ENCODE results near the gene PRSS12.

Gene PRSS12

DNA sequence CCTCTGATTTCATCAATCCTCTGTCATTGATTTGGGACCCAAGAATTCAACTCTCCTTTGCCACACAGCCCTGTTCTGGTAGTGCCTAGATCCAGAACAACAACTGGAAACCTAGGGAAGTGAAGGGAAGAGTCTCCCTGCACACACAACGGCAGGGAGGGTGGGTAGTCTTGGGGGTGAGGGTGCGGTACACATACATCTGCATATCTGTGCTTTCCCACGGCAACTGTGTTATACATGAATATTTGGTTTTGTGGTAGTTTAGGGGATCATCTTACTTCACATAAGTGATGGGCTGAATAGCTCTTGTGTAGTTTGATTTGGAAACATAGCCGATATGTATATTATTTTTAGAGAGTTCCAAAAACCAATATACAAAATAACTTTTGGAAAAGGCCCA, 3.3 kb upstream of the PRSS12 start:
- no peak for DNase-seq (ENCODE audit: low spot score)

DNA sequence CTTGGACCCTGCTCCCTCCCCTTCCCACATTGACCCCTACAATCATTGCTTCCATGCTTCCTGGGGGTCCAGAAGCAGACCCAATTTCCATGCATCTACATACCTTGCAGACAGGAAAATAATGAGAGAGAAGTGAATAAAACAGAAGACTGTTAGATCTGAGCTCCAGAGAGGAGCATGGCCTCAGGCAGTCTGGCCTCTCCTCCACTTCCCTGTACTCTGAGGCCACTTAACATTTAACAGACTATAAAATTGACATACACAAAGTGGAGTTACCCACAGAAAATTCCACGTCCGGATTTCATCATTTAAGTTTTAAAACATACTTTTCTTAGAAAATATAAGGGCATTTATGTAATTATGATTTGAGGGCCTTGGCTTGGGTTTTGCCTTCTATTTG, 2.1 kb upstream of the PRSS12 start:
- DNase-seq (ENCODE audit: low spot score), result no peak

DNA sequence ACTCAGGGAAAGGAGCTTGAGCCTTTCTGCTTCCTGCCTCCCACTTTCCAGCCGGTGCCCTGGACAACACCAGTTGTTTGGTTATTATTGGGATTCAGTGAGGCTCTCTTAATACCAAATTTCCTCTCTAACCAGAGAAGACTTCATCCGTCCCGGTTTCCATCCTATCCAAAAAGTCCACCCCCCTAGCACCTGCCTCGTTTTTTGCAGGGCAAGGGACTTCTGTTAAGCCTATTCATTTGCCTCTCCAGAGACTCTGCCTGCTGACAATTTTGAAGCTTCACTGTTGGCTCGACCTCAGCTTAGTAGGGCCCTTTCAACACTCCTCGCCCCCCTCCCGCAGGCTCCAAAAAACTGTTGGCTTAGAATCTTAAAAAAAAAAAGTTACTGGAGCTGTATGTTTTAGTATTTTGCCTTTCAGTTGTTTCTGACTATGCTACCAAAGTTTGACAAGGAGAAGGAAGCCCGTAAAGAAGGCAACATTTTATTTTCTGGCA, 779 bp upstream of the PRSS12 start:
- no peak for DNase-seq (ENCODE audit: low spot score)

DNA sequence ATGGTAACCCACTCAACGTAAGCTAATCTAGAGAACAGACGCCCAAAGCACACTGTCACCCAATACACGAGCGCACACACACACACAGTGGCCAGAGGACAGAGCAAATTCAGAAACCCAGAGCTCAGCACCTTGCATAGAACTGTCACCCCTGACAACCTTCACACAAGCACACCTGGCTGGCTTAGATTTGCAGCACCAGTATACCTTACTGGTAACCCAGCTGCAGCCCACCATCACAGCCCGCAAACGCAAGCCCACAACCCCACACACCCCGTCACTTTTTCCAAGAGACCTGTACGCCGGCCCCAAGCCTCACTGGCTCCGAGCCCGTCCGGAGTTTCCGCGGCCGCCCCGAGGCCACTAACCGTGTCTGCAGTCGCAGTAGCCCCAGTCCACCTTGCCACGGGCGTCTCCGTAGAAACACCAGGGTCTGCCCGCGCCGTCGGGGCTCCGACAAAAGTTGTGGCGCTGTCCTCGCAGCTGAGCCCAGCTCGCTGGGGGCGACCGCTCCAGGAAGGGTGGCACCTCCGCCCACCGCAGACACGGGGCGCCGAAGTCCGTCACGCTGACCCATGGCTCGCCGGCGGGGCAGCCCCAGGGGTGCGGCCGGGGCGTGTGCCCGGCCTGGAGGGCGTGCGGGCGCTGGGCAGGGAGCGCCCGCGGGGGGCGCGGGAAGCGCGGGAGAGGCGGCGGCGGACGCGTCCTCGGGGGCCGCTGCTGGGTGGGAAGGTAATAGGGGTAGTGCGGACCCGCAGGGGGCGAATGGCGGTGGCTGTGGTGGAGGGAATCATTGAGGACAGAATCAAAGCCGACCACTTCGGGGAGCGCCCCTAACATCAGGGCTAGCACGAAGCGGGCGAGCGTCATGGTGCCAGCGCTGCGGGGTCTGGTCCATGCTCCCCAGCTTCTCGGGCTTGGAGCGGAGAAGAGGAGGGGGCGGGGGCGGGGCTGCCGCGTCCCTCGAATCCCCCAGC, 664 bp downstream of the PRSS12 start:
- DNase-seq (ENCODE audit: low spot score), result no peak

DNA sequence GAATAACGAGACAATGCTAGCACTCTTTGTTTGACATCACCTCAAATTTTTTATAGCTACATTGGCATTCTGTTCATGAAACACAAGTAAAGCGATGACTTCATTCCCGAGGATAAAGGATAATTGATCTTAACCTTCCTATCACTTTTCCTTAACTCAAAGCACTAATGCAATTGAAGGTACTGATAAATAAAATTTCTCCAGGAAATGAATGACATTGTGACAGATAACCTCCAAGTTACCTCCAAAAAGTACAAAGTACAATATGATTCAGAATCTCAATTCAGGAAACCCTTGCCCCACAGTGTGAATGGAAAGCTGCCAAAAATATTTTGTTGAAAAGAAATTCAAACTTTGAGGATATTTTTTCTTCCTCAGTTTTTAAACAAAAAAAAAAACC, 1.8 kb downstream of the PRSS12 start:
- DNase-seq (ENCODE audit: low spot score), result no peak

DNA sequence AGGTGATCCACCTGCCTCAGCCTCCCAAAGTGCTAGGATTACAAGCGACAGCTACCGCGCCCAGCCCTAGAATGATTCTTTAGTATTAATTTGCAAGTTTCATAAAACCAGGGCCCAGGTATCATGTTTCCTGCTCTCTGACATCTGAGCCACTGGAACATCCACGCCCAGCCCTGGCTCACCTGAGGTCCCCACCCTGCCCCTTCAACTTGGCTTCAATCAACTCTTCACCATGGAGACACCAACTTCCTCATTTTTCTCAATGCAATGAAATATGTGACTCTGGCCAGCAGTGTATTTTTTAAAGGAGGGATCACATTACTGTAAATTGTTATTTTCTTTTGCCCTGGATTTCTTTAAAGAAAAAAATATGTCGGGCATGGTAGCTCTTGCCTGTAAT, 3.9 kb downstream of the PRSS12 start:
- no peak for DNase-seq (ENCODE audit: low spot score)

DNA sequence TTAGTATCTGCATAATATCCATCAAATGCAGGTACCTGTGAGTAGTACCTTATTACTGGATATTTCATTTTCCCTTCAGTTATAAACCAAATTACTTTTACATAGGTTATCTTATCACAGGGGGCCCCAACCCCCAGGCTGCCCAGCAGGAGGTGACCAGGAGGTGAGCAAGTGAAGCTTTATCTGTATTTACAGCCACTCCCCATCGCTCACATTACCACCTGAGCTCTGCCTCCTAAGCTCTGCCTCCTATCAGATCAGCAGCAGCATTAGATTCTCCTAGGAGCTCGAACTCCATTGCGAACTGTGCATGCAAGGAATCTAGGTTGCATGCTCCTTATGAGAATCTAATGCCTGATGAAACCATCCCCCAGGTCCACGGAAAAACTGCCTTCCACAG, 6.3 kb downstream of the PRSS12 start:
- no peak for DNase-seq (ENCODE audit: low spot score)

DNA sequence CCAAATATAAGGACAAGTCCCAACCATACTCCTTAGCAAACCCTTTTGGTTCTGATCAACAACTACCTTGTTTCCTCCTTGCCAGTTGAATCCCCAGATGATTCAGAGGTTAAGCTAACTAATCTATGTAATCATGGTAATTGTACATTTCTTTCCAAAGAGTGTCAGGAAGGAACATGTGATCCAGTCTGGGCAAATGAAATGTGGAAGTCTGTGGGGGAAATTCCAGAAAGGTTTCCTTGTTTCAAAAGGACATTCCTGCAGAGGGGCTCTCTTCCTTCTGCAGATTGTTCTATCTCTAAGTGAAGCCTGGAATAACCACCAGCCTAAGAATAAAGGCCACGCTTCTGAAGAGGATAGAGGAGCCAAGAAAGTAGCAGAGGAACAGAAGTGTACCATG, 7.0 kb downstream of the PRSS12 start:
- DNase-seq (ENCODE audit: low spot score), result no peak

DNA sequence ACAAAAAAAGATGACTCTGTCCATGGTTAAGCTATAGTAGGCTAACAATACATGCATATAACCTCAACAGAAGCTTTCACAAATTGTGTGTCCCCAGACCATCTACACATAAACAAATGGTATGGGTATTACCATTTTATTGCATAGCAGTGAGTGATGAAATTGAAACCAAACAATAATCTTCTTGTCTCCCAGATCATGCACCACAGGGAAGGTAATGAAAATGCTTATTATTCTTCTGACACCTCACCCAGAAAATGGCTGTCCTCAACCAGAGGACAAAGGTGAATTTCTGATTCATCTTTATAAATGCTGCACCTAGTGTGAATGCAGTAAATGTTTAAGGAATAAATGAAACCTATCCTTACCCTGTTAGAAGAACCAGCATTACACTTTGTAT, 8.0 kb downstream of the PRSS12 start:
- no peak for DNase-seq (ENCODE audit: low spot score)

DNA sequence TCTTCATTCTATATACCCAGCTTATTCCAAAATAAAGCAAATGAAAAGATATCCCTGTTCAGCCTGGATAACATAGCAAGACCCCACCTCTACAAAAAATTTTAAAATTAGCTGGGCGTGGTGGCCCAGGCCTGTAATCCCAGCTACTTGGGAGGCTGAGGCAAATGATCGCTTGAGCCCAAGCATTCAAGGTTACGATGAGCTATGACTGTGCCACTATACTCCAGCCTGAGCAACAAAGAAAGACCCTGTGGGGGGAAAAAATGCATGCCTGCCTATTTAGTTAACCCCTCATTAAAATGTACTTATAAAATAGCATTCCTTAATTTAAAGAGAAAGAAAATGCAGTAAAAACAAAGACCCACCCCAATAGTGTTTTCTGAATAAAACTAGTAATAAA, 9.3 kb downstream of the PRSS12 start:
- no peak for DNase-seq (ENCODE audit: low spot score)

DNA sequence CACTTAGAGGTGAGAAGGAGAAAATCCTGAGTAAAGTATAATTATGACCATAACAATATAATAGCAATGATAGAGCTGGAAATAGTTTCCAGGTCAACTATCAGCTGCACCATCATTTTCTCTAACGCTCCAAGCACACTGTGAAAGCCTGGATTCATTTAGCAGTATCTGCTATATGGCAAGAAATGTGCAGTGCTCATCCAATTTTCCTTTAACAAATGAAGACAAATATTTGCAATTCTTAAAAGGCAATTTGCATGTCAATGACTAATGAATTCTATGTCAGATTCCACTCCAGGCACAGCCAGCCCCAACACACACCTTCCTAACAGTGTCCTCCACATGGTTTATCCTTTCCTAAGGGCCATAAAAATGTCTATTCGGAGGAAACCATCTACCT, 12.7 kb downstream of the PRSS12 start:
- DNase-seq (ENCODE audit: low spot score), result no peak

DNA sequence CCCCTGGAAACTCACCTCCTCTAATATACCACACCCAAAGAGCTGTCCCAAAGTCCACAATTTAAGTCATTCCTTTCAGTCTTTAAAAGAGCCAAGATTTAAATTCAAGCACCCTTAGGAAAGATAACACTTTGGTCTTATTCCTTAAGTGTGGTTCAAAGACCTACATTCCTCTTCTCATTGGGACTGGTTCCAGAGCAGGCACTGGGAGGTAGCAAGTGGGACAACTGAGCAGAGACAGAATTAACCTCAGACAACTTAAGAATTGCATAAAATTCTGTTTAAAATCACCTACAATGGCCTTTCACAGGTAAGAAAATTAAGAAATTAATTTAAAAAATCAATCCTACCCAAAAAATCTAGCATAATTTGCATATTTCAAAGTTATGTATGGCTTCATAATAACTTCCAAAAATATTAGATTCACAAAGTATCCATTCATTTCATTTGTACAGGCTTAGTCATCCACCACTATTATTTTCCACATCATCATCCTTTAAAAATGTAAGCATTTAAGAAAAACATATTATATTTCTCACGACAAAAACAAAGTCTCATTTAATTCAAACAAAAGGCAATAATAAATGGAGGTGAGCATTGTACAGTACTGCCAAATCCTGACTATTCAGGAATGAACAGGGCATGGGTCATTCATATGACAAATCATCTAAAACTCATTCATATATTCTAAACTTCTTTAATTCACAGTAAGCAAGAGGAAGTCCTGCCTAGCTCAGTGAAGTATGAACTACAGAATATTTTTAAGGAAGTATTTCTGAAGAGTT, 13.6 kb downstream of the PRSS12 start:
- no peak for DNase-seq (ENCODE audit: low spot score)

DNA sequence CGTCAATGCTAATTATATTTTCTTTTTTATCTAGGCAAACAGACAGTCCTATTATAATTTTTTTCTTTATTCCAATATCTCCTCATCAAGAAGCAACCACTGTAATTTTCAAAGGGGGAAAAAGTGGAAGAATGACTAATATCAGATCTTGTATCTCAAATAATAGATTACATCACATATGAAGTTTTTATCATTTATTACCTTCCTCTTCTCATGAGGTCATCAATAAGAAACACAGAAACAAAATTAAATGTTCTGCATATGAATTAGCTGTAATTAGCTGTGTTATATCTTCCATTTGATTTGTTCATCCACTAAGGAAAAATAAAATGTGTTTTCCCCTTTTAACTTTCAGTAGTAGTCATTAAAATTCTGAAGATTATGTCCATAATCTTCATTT, 14.3 kb downstream of the PRSS12 start:
- no peak for DNase-seq (ENCODE audit: low spot score)

DNA sequence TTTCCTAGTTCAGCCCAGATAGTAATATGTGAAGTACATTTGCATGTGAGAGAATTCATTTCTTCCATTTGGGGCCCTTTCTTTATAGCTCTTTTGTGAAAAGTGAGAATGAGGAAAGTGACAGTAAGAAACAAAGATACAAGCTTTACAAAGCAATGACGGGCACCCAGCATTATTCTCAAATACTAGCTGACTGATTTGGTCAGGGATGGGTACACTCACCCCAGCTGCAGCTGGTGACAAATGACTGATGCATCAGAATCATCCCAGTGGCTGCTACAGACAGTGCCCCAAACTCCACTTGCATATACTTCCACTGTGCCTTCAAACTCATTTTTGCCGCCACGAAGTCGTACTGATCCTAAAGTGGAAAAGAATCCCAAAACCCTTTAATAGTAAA, 14.8 kb downstream of the PRSS12 start:
- no peak for DNase-seq (ENCODE audit: low spot score)

DNA sequence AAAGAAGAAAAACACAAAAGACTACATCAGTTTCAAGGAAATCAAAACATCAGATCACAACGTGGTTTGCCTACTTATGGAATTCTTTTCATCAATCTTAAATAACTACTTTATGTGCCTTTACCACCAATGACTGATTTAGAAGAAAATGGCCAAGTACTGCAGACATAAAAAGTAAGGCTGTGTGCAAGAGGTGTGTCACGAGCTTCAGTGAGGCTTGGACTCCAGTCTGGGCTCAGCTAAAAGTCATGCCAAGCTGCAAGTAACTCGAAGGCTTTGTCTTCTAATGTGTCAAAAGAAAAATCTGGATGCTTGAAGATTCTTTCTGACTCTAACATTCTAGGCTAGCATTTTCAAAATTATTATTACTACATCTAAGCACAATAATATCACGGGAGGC, 17.0 kb downstream of the PRSS12 start:
- no peak for DNase-seq (ENCODE audit: low spot score)

DNA sequence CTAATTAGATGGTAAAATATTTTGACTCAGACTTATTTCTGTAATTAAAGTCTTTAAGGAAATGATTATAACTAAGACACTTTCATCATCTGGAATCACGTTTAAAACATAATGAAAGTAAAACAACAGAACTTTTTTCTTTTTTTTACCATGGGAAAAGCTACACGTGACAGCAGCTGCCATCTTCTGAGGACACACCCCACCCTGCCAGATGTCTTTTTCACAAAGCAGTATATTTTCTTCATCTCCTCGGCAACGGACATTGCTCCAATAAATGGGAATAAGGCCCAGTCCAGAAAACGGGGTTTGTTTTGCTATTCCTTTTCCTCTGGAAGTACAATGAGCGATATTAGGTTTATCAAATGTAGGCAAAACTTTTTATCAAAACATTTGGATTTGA, 17.5 kb downstream of the PRSS12 start:
- no peak for DNase-seq (ENCODE audit: low spot score)

DNA sequence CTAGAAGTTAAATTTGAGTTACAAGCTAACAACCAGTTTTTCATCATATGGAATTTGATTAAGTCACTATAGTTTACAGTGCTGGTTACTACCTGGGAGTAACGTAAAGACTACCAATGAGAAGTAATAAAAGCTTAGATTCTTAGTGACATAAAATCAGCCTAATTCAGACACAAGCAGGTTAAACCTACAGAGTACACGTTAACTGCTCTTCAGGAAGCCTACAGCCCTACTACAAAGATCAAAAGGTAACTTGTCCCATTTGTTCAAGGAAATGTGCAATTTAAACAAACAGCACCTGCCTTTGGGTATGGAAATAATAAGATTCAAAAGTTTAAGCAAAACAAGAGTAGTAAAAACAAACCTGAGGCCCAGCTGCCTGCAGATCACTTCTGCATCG, 21.5 kb downstream of the PRSS12 start:
- DNase-seq (ENCODE audit: low spot score), result no peak

DNA sequence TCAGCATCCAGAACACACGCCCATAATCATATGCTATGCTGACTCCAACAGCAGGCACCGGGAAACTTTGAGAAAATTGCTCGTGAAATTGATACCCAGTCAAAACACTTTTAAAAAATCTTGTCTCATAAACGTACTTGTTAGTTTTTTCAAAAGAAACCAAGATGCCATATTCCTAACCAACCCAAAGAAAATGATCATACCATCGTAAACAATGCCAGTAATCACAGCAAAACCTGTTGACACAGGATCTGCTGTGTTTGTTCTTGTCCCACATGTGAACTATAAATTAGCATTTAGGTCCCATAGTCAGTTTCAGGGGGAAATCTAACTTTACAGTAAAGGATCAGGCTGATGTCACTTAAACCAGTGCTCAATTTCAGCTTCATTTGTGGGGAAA, 23.0 kb downstream of the PRSS12 start:
- DNase-seq (ENCODE audit: low spot score), result no peak

DNA sequence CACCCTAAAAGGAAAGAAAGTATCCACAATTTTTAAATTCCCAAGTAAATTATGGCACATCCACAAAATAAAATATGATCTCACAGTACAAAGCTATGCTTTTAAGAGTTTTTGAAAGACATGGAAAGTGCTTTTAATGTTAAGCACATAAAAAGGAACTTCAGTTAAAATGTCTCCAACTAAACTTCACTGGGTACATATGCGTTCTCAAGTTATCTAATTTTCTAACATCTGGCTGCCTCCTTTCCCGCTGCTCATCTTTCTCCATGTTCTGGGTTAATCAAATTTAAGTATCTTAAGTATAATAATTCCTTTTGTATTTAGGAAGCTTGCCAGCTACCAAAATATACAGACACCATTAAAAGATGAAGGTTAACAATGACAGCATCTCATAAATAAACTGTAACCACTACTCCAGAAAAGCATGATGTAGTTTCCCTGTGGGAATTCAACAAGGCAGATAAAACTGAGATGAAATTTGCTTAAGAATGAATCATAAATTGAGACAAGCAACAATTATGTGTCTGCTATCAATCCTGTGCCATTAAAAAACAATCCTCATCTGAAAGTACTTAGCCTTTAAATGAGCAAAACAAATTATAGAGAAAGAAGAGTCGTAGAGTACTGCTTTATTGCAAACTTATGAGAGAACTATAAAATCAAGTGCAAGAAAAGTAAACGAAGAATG, 25.1 kb downstream of the PRSS12 start:
- DNase-seq (ENCODE audit: low spot score), result no peak

DNA sequence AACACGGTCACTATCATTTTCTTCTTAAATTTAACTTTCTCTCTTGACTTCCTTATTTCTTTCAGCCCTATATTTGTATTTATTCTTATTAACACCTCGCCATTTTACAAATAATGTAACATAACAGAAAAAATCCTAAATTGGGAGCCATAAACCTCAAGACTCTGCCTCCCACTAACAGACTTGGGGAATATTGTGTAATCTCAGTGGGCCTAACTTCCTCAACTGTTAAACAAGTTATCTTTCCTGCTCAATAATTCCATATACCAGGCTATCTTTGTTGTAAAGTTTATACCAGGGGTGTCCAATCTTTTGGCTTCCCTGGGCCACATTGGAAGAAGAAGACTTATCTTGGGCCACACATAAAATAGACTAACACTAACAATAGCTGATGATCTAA, 26.2 kb downstream of the PRSS12 start:
- no peak for DNase-seq (ENCODE audit: low spot score)

DNA sequence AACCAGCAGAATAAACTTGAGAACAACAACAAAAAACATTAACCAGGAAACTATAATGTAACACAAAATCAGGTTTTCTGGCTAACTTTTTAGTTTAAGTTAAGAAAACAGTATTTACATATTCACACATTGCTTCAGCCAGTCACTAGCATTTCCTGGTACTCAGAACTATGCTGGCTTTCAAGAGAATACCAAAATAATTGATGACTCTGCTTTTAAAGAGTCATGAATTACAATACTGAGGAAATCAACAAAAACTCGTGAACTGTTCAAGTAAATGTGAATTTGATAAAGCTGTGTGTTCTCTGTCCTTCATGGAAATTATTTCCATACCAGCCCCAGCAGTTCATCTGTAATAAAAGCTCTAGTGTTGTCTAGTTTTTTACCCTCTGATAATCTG, 27.4 kb downstream of the PRSS12 start:
- no peak for DNase-seq (ENCODE audit: low spot score)

DNA sequence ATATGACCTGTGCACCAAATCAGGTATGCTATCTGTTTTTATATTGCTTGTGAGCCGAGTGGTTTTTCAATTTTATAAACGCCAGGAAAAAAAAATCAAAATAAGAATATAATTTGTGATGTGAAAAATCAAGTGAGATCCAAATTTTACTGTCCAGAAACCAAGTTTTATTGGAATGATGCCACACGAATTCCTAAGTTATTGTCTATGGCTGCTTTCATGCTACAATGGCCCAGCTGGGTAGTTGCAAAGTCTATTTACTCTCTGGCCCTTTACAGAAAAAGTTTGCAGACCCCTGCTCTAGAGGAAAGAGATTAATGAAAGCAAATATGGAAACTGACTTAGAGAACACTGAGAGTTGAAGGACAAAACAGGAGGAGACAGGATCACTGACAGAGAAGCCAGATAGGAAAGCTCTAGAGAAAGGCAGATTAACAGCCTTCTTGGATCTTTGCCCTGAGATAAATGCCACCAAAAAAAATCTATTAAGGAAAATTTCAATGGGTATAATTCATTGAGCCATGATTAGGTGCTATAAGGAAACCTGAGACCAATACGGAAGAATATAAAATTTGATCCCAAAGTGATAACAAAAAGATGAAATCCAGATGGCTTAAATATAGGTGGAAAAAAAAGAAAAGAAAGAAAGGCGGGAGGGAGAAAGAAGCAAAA, 29.8 kb downstream of the PRSS12 start:
- no peak for DNase-seq (ENCODE audit: low spot score)
